GM19468 (cell line): ENCODE measurements around the gene NUDT3.
"Not testable (repeated sequence)": the region's sequence is repeated elsewhere in the genome, so short reads cannot be mapped to it uniquely, and the experiment has no call there.

Experiments used
- ATAC-seq: cut with Tn5 transposase; IDR thresholded peaks from one replicate; pipeline ENCODE4 v1.9.1; 2021; ENCODE audit warnings: mild to moderate bottlenecking, moderate library complexity, moderate number of reproducible peaks; ENCODE audit not compliant: unreplicated experiment; ENCODE audit errors: extremely low read depth

NUDT3 gene

DNA sequence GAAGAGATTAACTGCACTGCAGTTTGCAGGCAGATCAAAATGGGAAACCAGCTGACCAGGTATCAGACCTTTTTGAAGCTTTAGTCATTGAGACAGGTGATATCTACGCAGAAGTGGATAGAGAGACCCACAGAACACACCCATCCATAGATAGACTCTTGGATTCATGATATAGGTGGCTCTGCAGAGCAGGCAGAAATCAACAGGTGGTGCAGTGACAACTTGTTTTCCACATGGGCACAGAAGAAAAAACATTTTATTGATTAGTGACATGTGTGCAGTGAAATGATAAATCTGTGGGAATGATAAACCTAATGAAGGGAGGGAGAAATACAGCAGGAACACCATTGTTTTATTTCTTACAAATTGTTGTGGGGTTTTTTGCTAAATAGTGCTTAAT lies 45.2 kb downstream of the NUDT3 start:
- ATAC-seq = no peak

- ATAC-seq = no peak
Measured at GRCh38 chr6:34346175-34347119, 46.0 kb downstream of the NUDT3 start.

- no peak for ATAC-seq
Measured at GRCh38 chr6:34343806-34344205, 48.7 kb downstream of the NUDT3 start.

DNA sequence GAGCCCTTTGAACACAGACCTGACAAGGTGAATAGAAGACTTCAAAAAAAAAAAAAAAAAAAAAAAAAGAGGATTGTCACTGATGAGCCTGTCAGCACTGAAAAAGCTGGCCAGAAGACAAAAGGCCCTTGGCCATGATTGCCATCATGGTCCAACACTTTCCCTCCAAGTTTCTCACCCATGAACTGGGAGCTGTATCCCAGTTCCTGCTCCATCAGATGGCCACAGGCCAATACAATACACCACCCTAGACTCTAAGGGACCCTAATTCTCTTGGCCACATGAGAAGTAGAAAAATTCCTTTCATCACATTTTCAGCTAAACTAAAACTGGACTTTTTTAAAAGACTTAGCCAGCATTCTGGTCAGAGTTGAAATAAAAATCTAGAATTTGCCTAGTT lies 50.2 kb downstream of the NUDT3 start:
- ATAC-seq = no peak

DNA sequence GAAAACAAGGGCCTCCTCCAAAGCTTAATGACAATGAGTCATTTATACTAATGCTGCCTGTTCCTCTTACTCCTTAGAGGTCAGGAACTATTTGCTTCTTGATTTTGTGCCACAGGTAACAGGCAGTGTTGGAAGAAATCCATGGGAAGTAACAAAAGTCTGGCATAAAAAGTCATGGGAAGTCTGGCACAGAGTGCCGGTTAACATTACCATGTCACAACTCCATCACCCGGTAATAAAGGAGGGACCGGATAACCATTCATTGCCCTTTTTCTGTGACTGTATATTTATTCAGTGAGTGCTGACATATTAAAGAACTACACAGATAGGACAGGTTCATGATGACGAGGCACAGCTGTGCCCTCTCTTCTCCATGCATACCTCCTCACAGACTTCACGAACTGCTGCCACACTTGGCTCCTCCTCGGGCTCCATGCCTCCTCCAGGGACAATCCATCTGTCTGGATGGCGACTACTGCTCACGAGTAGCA lies 50.9 kb downstream of the NUDT3 start:
- ATAC-seq = no peak

DNA sequence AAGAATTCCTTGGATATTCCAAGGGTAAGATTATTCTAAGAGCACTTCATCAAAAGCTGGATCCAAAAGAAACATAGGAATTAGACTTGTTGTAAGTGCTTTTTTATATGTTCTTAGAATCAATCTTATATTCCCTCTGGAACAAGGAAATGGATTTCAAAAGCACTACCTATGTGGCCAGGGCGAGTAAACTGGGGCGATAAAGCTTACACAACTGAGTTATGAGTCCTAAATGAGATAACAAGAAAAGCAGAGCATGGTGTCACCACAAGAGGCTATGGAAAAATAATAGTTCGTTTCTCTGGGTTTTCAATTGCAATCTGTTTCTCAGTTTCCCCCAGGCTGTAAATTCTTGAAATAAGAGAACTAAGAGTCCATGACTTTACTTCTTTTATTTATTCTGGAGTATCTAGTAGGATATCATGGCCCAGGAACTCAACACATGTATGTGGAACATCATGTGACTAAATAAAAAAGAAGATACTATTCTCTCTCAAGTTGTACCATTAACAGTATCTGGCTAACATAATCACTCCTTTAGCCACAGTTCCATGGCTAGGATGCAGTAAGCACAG lies 51.5 kb downstream of the NUDT3 start:
- no peak for ATAC-seq

DNA sequence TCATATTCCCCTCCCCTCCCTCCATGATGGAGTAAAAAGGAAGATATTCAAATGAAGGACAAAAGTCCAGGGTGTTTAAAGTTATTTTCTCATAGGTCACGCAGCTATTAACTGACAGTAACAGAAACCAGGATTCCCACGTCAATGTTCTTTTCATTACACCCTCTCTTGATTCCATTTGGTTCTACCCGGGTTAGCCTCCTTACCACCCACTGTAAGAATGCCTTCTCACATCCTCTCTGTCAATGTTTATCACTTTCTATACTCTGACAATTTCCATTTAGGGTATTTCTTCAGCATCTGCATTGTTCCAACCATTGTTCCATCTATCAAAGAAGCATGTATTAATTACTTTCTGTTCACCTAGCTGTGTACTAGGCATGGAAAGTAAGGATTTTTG lies 52.1 kb downstream of the NUDT3 start:
- no peak for ATAC-seq

GRCh38 chr6:34339971-34340370 lies 52.5 kb downstream of the NUDT3 start:
- ATAC-seq = no peak

DNA sequence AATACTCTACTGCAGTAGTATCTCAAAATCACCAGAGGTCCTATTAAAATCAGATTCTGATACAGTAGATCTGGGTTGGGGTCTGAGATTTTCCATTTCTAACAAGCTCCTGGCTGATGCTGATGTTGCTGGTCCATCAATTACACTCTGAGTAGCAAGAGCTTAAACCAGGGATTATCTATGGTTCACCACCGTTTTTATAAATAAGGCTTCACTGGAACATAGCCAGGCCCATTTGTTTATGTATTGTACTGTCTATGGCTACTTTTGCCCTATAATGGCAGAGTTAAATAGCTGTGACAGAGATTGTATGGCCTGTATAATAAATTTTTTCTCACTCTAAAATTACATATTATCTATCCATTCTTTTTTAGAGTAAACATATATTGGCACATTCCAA lies 53.0 kb downstream of the NUDT3 start:
- ATAC-seq = no peak

GRCh38 chr6:34338811-34339210 lies 53.7 kb downstream of the NUDT3 start:
- no peak for ATAC-seq

- no peak for ATAC-seq
Measured at GRCh38 chr6:34338377-34338776, 54.1 kb downstream of the NUDT3 start.

DNA sequence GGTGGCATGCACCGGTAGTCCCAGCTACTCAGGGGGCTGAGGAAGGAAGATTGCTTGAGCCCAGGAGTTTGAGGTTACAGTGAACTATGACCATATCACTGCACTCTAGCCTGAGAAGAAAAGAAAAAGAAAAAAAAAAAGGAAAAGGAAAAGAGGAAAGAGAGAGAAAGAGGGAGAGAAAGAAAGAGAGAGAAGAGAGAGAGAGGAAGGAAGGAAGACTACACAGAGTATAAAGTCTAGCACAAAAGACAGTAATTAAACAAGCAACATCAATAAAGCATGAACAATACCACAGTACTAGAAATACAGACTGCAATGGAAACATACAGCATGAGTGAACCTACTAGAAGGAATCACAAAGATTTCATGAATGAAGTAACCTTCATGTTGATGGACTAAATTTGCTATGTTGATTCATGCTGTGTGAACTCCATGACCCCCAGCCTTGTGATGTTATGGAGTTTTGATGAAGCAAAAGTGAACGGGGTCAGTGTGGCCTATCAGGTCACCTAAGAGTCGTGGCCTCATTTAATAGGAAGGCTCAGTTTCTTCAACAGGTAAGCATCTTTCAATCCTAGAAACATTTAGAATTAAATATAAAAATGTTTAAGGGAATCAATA lies 57.6 kb downstream of the NUDT3 start:
- ATAC-seq = no peak

DNA sequence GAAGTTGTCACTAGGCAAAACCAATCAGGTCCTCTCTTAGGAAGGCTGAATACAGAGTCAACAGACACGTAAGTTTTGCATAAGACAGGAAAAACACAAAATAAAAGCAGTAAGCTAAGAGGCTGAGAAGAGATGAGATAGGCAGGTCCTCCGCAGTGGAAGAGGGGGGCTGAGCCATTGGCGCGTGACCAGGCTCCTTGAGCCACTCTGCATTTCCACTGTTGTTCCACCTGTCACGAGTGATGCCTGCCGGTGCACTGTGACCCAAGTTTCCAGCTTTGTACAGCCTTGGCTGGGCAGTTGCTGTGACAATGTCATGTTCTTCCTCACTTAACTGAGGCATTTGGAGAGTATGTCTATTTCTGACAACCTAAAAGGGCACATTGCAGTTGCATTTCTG lies 58.6 kb downstream of the NUDT3 start:
- ATAC-seq = no peak

DNA sequence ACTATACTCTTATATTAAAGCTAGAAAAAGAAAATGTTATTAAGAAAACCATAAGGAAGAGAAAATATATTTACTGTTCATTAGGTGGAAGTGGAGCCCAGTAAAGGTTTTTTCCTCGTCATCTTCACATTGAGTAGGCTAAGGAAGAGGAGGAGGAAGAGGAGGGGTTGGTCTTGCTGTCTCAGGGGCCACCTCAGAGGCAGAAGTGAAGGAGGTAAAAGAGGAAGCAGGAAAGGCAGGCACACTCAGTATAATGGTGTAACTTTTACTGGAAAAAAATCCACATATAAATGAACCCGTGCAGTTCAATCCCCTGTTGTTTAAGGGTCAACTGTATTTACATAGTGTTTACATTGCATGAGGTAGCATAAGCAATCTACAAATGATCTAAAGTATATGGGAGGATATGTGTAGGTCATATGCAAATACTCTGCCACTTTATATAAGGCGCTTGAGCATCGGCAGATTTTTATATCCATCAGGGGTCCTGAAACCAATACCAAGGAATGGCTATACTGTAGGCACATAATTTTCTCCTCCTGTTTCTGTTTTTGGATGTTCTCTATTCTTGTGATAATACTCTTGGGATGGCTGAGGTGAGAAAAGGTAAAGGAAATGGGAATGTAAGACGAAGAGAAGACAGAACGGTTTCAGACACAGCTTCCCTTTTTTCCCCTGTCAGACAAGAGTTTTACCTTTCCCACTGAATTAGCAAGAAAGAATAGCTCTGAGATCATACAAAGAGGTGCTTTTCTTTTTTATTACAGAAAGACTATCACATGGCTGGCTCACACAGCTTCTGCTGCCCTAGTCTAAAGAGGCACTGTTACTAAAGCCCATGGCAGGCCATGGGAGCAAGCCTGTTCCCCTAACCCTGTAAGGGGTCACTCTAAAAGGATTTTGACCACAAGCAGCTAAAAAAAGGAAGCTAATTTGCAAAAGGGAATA lies 59.9 kb downstream of the NUDT3 start:
- no peak for ATAC-seq

- ATAC-seq = no peak
Measured at GRCh38 chr6:34331371-34332050, 61.0 kb downstream of the NUDT3 start.

DNA sequence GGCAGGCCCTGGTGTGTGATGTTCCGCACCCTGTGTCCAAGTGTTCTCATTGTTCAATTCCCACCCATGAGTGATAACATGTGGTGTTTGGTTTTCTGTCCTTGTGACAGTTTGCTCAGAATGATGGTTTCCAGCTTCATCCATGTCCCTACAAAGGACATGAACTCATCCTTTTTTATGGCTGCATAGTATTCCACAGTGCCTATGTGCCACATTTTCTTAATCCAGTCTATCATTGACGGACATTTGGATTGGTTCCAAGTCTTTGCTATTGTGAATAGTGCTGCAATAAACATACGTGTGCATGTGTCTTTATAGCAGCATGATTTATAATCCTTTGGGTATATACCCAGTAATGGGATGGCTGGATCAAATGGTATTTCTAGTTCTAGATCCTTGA lies 62.7 kb downstream of the NUDT3 start:
- ATAC-seq = not testable (repeated sequence)

GRCh38 chr6:34328969-34329368 lies 63.5 kb downstream of the NUDT3 start:
- ATAC-seq = no peak

DNA sequence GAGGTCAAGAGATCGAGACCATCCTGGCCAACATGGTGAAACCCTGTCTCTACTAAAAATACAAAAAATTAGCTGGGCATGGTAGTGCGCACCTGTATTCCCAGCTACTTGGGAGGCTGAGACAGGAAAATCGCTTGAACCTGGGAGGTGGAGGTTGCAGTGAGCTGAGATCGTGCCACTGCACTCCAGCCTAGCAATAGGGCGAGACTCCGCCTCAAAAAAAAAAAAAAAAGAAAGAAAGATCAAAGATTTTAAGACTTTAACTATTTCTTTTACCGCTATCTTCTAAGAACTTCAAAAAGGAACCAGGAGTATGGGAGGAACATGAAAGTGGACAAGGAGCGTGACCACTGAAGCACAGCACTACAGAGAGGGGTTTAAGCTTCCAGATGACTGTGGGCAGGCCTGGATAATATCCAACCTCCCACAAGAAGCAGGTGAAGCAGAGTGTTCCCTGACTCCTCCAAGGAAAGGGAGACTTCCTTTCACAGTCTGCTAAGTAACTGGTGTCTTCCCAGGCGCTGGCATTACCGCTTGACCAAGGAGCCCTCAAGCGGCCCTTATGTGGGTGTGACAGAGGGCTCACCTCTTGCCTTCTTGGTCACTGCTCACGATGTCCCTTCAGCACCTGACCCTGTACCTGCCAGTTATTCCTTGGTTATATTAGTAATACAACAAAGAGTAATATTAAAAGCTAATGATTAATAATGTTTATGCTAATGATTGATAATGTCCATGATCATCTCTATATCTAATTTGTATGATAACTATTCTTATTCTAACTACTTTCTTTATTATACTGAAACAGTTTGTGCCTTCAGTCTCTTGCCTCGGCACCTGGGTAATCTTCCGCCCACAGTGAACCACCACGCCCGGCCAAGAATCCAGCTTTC lies 64.9 kb downstream of the NUDT3 start:
- not testable (repeated sequence) for ATAC-seq

- ATAC-seq = no peak
Measured at GRCh38 chr6:34325633-34326032, 66.8 kb downstream of the NUDT3 start.
